HEK293 (cell line): Measurements from ENCODE around the gene CCDC85A.

Experiments
- CTCF ChIA-PET: fragments of 350-600 bp; formaldehyde crosslinking; extraction: SDS; loops from one replicate; lab custom pipeline; 2021; ENCODE audit warnings: antibody characterized with exemption; lab: Yijun Ruan, JAX
- POLR2A ChIA-PET: fragments of 300-600 bp; formaldehyde crosslinking; extraction: SDS; loops from one replicate; lab custom pipeline; 2020; ENCODE audit warnings: antibody characterized with exemption, inconsistent platforms; lab: Yijun Ruan, JAX
- H3K27ac ChIP-seq: fragments of 200-500 bp; sonication (Bioruptor generic); 2 replicates; pipeline ENCODE4 v1.5.1; 2014; ENCODE audit warnings: low read depth, low read length, control low read depth, inconsistent platforms; ENCODE audit errors: extremely low read depth
- H3K36me3 ChIP-seq, 2 experiments: fragments of 200-500 bp in 1 of 2; sonication (Bioruptor generic) in 1 of 2; 1 replicate in 1 of 2; 2 replicates in 1 of 2; pipeline ENCODE4 v1.5.1; 2014 to 2017; ENCODE audit warnings: inconsistent platforms in 2 of 2, low read length in 2 of 2; ENCODE audit not compliant: control insufficient read depth in 2 of 2, insufficient read depth in 1 of 2
- H3K4me1 ChIP-seq: fragments of 200-500 bp; sonication (Bioruptor generic); 2 replicates; pipeline ENCODE4 v1.5.1; 2014; ENCODE audit warnings: mild to moderate bottlenecking, low read length, inconsistent platforms; ENCODE audit not compliant: control insufficient read depth, insufficient read depth
- H3K4me3 ChIP-seq: 2 replicates; pipeline ENCODE4 v1.5.1; 2011; ENCODE audit warnings: low read depth, mild to moderate bottlenecking, control low read depth, low read length, moderate library complexity
- H3K9me3 ChIP-seq: fragments of 200-500 bp; sonication (Bioruptor generic); 2 replicates; pipeline ENCODE4 v1.5.1; 2014; ENCODE audit warnings: low read depth, low read length, inconsistent platforms; ENCODE audit not compliant: control insufficient read depth, insufficient read depth
- BCL11A ChIP-seq: fragments of 450-650 bp; formaldehyde crosslinking; IDR thresholded peaks from 2 replicates; pipeline ENCODE4 v1.5.1; 2016; ENCODE audit warnings: low read depth, missing biosample characterization, missing genetic modification characterization
- HOXC10 ChIP-seq: sonication (generic); formaldehyde crosslinking; IDR thresholded peaks from 2 replicates; pipeline ENCODE4 v1.8.1; 2023; ENCODE audit warnings: mild to moderate bottlenecking, missing genetic modification reagents
- HOXD13 ChIP-seq: sonication (generic); formaldehyde crosslinking; IDR thresholded peaks from 2 replicates; pipeline ENCODE4 v1.8.0; 2022; ENCODE audit warnings: missing genetic modification reagents, borderline replicate concordance
- KLF16 ChIP-seq: fragments of 450-650 bp; formaldehyde crosslinking; IDR thresholded peaks from 2 replicates; pipeline ENCODE4 v1.5.1; 2017; ENCODE audit warnings: missing biosample characterization, missing genetic modification characterization
- KLF7 ChIP-seq: fragments of 450-650 bp; formaldehyde crosslinking; IDR thresholded peaks from 2 replicates; pipeline ENCODE4 v1.5.1; 2016; ENCODE audit warnings: missing biosample characterization, missing genetic modification characterization, borderline replicate concordance
- OSR2 ChIP-seq: fragments of 450-650 bp; formaldehyde crosslinking; IDR thresholded peaks from 2 replicates; pipeline ENCODE4 v1.5.1; 2016; ENCODE audit warnings: missing biosample characterization, missing genetic modification characterization
- PRDM1 ChIP-seq: fragments of 450-650 bp; formaldehyde crosslinking; IDR thresholded peaks from 2 replicates; pipeline ENCODE4; 2016; ENCODE audit warnings: missing biosample characterization, missing genetic modification characterization
- RBAK ChIP-seq: fragments of 450-650 bp; formaldehyde crosslinking; IDR thresholded peaks from 2 replicates; pipeline ENCODE4 v1.5.1; 2016; ENCODE audit warnings: missing biosample characterization, missing genetic modification characterization
- SCRT1 ChIP-seq: fragments of 450-650 bp; formaldehyde crosslinking; IDR thresholded peaks from 2 replicates; pipeline ENCODE4 v1.5.1; 2016; ENCODE audit warnings: missing biosample characterization, missing genetic modification characterization, borderline replicate concordance
- ZBTB10 ChIP-seq: fragments of 450-650 bp; formaldehyde crosslinking; IDR thresholded peaks from 2 replicates; pipeline ENCODE4 v1.5.1; 2016; ENCODE audit warnings: missing biosample characterization, missing genetic modification characterization
- ZBTB17 ChIP-seq: fragments of 450-650 bp; formaldehyde crosslinking; IDR thresholded peaks from 2 replicates; pipeline ENCODE4 v1.5.1; 2016; ENCODE audit warnings: missing biosample characterization, missing genetic modification characterization
- ZBTB21 ChIP-seq: fragments of 450-650 bp; formaldehyde crosslinking; IDR thresholded peaks from 2 replicates; pipeline ENCODE4 v1.5.1; 2017; ENCODE audit warnings: missing biosample characterization, missing genetic modification characterization
- ZBTB8A ChIP-seq: fragments of 450-650 bp; formaldehyde crosslinking; IDR thresholded peaks from 2 replicates; pipeline ENCODE4 v1.5.1; 2016; ENCODE audit warnings: missing biosample characterization, missing genetic modification characterization
- ZEB2 ChIP-seq: fragments of 450-650 bp; formaldehyde crosslinking; IDR thresholded peaks from 2 replicates; pipeline ENCODE4 v1.5.1; 2016; ENCODE audit warnings: missing biosample characterization, missing genetic modification characterization
- ZFP37 ChIP-seq: fragments of 450-650 bp; formaldehyde crosslinking; IDR thresholded peaks from 2 replicates; pipeline ENCODE4 v1.5.1; 2016; ENCODE audit warnings: missing biosample characterization, missing genetic modification characterization
- ZNF146 ChIP-seq: fragments of 450-650 bp; formaldehyde crosslinking; IDR thresholded peaks from 2 replicates; pipeline ENCODE4 v1.5.1; 2016; ENCODE audit warnings: missing biosample characterization, missing genetic modification characterization
- ZNF155 ChIP-seq: fragments of 450-650 bp; formaldehyde crosslinking; IDR thresholded peaks from 2 replicates; pipeline ENCODE4 v1.5.1; 2016; ENCODE audit warnings: missing biosample characterization, missing genetic modification characterization
- ZNF157 ChIP-seq: fragments of 450-650 bp; formaldehyde crosslinking; IDR thresholded peaks from 2 replicates; pipeline ENCODE4 v1.5.1; 2016; ENCODE audit warnings: missing biosample characterization, missing genetic modification characterization
- ZNF174 ChIP-seq: fragments of 450-650 bp; formaldehyde crosslinking; IDR thresholded peaks from 2 replicates; pipeline ENCODE4 v1.5.0; 2017; ENCODE audit warnings: missing biosample characterization, mild to moderate bottlenecking, missing genetic modification characterization
- ZNF184 ChIP-seq: fragments of 450-650 bp; IDR thresholded peaks from 2 replicates; pipeline ENCODE4 v1.5.1; 2018; ENCODE audit warnings: missing biosample characterization, mild to moderate bottlenecking, missing genetic modification characterization
- ZNF221 ChIP-seq: fragments of 450-650 bp; formaldehyde crosslinking; IDR thresholded peaks from 2 replicates; pipeline ENCODE4 v1.5.1; 2017; ENCODE audit warnings: missing biosample characterization, missing genetic modification characterization, borderline replicate concordance
- ZNF266 ChIP-seq: fragments of 450-650 bp; formaldehyde crosslinking; IDR thresholded peaks from 2 replicates; pipeline ENCODE4 v1.5.1; 2016; ENCODE audit warnings: missing biosample characterization, missing genetic modification characterization, low read depth
- ZNF324 ChIP-seq: fragments of 450-650 bp; formaldehyde crosslinking; IDR thresholded peaks from 2 replicates; pipeline ENCODE4 v1.5.1; 2016; ENCODE audit warnings: missing biosample characterization, missing genetic modification characterization
- ZNF514 ChIP-seq: fragments of 450-650 bp; formaldehyde crosslinking; IDR thresholded peaks from 2 replicates; pipeline ENCODE4 v1.5.1; 2016; ENCODE audit warnings: missing biosample characterization, missing genetic modification characterization
- ZNF521 ChIP-seq: fragments of 450-650 bp; formaldehyde crosslinking; IDR thresholded peaks from 2 replicates; pipeline ENCODE4 v1.5.1; 2017; ENCODE audit warnings: missing biosample characterization, mild to moderate bottlenecking, missing genetic modification characterization
- ZNF580 ChIP-seq: fragments of 450-650 bp; formaldehyde crosslinking; IDR thresholded peaks from 2 replicates; pipeline ENCODE4 v1.5.1; 2016; ENCODE audit warnings: missing biosample characterization, missing genetic modification characterization
- ZNF654 ChIP-seq: fragments of 450-650 bp; formaldehyde crosslinking; IDR thresholded peaks from 2 replicates; pipeline ENCODE4 v1.5.1; 2016; ENCODE audit warnings: low read depth, missing biosample characterization, missing genetic modification characterization
- ZNF704 ChIP-seq: fragments of 450-650 bp; formaldehyde crosslinking; IDR thresholded peaks from 2 replicates; pipeline ENCODE4 v1.5.1; 2016; ENCODE audit warnings: missing biosample characterization, missing genetic modification characterization
- ZSCAN23 ChIP-seq: fragments of 450-650 bp; formaldehyde crosslinking; IDR thresholded peaks from 2 replicates; pipeline ENCODE4 v1.5.1; 2016; ENCODE audit warnings: missing biosample characterization, missing genetic modification characterization
- TF ChIP-seq, protein P1 (sequence below): fragments of 450-650 bp; formaldehyde crosslinking; IDR thresholded peaks from 2 replicates; pipeline ENCODE4 v1.5.1; 2017; ENCODE audit warnings: missing biosample characterization, missing genetic modification characterization
- TF ChIP-seq, protein P2 (sequence below): fragments of 450-650 bp; formaldehyde crosslinking; IDR thresholded peaks from 2 replicates; pipeline ENCODE4; 2016; ENCODE audit warnings: missing biosample characterization, missing genetic modification characterization

CCDC85A gene

DNA sequence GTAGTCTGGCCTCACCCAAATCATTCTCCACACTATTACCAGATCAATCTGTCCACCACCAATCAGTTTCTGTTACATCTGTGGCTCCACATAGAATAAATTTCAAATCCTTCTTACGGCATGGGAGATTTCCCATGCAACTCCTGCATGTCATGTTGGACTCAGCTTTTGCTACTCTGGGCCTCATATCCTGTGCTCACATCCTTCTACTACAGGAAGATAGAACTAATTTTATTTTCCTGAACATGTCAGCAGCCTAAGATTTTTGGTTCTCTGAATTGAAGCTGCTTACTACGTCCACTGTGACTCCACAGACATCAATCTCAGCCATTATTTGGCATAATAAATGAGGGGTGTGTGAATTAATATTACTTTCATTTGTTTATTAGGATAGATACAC lies 181.1 kb downstream of the CCDC85A start:
- ChIA-PET CTCF (interaction anchor here (0.7 kb wide), 1 partner anchor 840 kb away, joined by 3 read pairs; no protein-coding TSS in a partner anchor), POLR2A (no interaction called here)
- Histone ChIP-seq H3K4me1 (no peaks in the 10 kb centered on the region), H3K9me3 (no peaks in the 10 kb centered on the region)
- TF ChIP-seq ZBTB10 (no peak), PRDM1 (no peak), ZBTB8A (tag by site-specific recombination) (no peak), OSR2 (no peak), ZEB2 (tag by site-specific recombination) (no peak), ZNF155 (tag by site-specific recombination) (no peak), ZNF221 (tag by site-specific recombination) (no peak), HOXC10 (no peak), ZNF521 (tag by site-specific recombination) (no peak), ZNF324 (tag by site-specific recombination) (no peak), ZNF580 (tag by site-specific recombination) (no peak), ZBTB21 (tag by site-specific recombination) (no peak), ZNF266 (no peak), ZNF174 (tag by site-specific recombination) (no peak)
- TF ChIP-seq, protein P1, sequence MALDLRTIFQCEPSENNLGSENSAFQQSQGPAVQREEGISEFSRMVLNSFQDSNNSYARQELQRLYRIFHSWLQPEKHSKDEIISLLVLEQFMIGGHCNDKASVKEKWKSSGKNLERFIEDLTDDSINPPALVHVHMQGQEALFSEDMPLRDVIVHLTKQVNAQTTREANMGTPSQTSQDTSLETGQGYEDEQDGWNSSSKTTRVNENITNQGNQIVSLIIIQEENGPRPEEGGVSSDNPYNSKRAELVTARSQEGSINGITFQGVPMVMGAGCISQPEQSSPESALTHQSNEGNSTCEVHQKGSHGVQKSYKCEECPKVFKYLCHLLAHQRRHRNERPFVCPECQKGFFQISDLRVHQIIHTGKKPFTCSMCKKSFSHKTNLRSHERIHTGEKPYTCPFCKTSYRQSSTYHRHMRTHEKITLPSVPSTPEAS (tag by site-specific recombination): no peak
- TF ChIP-seq, protein P2, sequence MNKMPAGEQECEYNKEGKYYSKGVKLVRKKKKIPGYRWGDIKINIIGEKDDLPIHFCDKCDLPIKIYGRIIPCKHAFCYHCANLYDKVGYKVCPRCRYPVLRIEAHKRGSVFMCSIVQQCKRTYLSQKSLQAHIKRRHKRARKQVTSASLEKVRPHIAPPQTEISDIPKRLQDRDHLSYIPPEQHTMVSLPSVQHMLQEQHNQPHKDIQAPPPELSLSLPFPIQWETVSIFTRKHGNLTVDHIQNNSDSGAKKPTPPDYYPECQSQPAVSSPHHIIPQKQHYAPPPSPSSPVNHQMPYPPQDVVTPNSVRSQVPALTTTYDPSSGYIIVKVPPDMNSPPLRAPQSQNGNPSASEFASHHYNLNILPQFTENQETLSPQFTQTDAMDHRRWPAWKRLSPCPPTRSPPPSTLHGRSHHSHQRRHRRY (tag by site-specific recombination): no peak
- TF ChIP-seq, all 188 proteins: peak for 0
- no peak overlapping the region for H3K27ac ChIP-seq
- no peaks in the 10 kb centered on the region for H3K36me3 ChIP-seq
- H3K4me3 ChIP-seq: no peak overlapping the region

GRCh38 chr2:56369316-56369715 lies 185.5 kb downstream of the CCDC85A start:
- Histone ChIP-seq H3K27ac (no peak overlapping the region), H3K4me1 (no peaks in the 10 kb centered on the region), H3K4me3 (no peak overlapping the region), H3K36me3 (no peaks in the 10 kb centered on the region), H3K9me3 (no peaks in the 10 kb centered on the region)
- ChIA-PET CTCF (interaction anchor here (0.9 kb wide), 1 partner anchor 14 kb away, joined by 5 read pairs; no protein-coding TSS in a partner anchor), POLR2A (no interaction called here)
- TF ChIP-seq PRDM1 (no peak), ZFP37 (tag by site-specific recombination) (no peak), KLF16 (tag by site-specific recombination) (no peak), ZNF704 (no peak), KLF7 (tag by site-specific recombination) (no peak), ZSCAN23 (tag by site-specific recombination) (no peak), ZBTB17 (no peak), HOXD13 (CRISPR knock-in tag) (no peak), ZNF514 (tag by site-specific recombination) (no peak), ZNF184 (tag by site-specific recombination) (no peak), ZNF146 (tag by site-specific recombination) (no peak), SCRT1 (tag by site-specific recombination) (no peak), ZNF157 (no peak), ZNF654 (tag by site-specific recombination) (no peak), ZNF324 (tag by site-specific recombination) (no peak), RBAK (no peak), BCL11A (tag by site-specific recombination) (no peak)
